ENCODE results near the gene A4GALT. TPM values are rescaled to one million over a fixed set of nuclear protein-coding genes. Genes with fewer than 3 reads are reported as not detected.

The A4GALT gene
- total and polyA plus RNA-seq, 2 of the 13 experiments (the other 11 are each of a cell fraction or from before 2014, with no cell fraction given): 0.09 to 1.1 TPM

- TF ChIP-seq ZNF543 (CRISPR knock-in tag; IDR thresholded peaks at IDR 0.05) (0 out of 2 replicates have a peak, but pooled peaks have one; percentile 31), RAD21 (CRISPR knock-in tag; IDR thresholded peaks at IDR 0.05) (peak; percentile 81), GATA4 (IDR thresholded peaks at IDR 0.05; ENCODE audit: borderline replicate concordance, low read depth) (no peak), FOSL1 (CRISPR knock-in tag; IDR thresholded peaks at IDR 0.05; ENCODE audit: borderline replicate concordance) (no peak), NR0B2 (CRISPR knock-in tag; IDR thresholded peaks at IDR 0.05) (no peak), ZNF816 (CRISPR knock-in tag; IDR thresholded peaks at IDR 0.05; ENCODE audit: borderline replicate concordance) (no peak), PITX1 (CRISPR knock-in tag; IDR thresholded peaks at IDR 0.05) (0 out of 2 replicates have a peak, but pooled peaks have one; percentile 16), NONO (IDR thresholded peaks at IDR 0.05) (no peak), NONO (CRISPR knock-in tag; conservative IDR thresholded peaks at IDR 0.05) (no peak), ZNF737 (CRISPR knock-in tag; IDR thresholded peaks at IDR 0.05; ENCODE audit: borderline replicate concordance) (no peak), SKI (IDR thresholded peaks at IDR 0.05; ENCODE audit: partially characterized antibody) (peak; percentile 22), ZNF260 (CRISPR knock-in tag; IDR thresholded peaks at IDR 0.05; ENCODE audit: borderline replicate concordance, low read depth) (no peak), HNF4G (IDR thresholded peaks at IDR 0.05; ENCODE audit: borderline replicate concordance, low read depth, low read length) (no peak), HNF4G (CRISPR knock-in tag; IDR thresholded peaks at IDR 0.05; ENCODE audit: borderline replicate concordance, low read depth) (0 out of 2 replicates have a peak, but pooled peaks have one; percentile 17), MAF1 (CRISPR knock-in tag; IDR thresholded peaks at IDR 0.05; ENCODE audit: borderline replicate concordance) (no peak), ZSCAN9 (CRISPR knock-in tag; IDR thresholded peaks at IDR 0.05; ENCODE audit: borderline replicate concordance) (no peak), ZNF234 (CRISPR knock-in tag; conservative IDR thresholded peaks at IDR 0.05) (0 out of 2 replicates have a peak, but pooled peaks have one; percentile 46), HNRNPL (IDR thresholded peaks at IDR 0.05; ENCODE audit: low read depth, low read length) (no peak), TEAD3 (CRISPR knock-in tag; optimal IDR thresholded peaks at IDR 0.05; ENCODE audit: borderline replicate concordance) (peak; percentile 14), AGO2 (optimal IDR thresholded peaks at IDR 0.05; ENCODE audit: low read depth, low read length) (no peak), LBX2 (CRISPR knock-in tag; IDR thresholded peaks at IDR 0.05; ENCODE audit: borderline replicate concordance) (no peak), ZFP36L2 (CRISPR knock-in tag; IDR thresholded peaks at IDR 0.05) (no peak), SMAD1 (CRISPR knock-in tag; IDR thresholded peaks at IDR 0.05; ENCODE audit: borderline replicate concordance, low read depth) (no peak), ZNF253 (CRISPR knock-in tag; IDR thresholded peaks at IDR 0.05; ENCODE audit: borderline replicate concordance) (no peak), EP300 (IDR thresholded peaks at IDR 0.05; ENCODE audit: low read depth in 2 of 2, low read length in 2 of 2) (no peak), EP300 (CRISPR knock-in tag; IDR thresholded peaks at IDR 0.05; ENCODE audit: borderline replicate concordance) (no peak)
Measured at GRCh38 chr22:42661985-42662831, 58.5 kb downstream of the A4GALT start (continued).

All from HepG2 (cell line).